Ovary (tissue), 3 donors: Measurements from ENCODE around the gene STRIP1.

Source experiments
- CTCF ChIP-seq, 3 donors: fragments of 450-650 bp in 2 of 3; fragments of 200-600 bp in 1 of 3; IDR thresholded peaks; one replicate each; pipeline versions ENCODE4 v1.5.1 to v1.8.0; 2016 to 2022; ENCODE audit warnings: antibody characterized with exemption in 3 of 3, mild to moderate bottlenecking in 1 of 3
- POLR2A ChIP-seq: fragments of 450-650 bp; IDR thresholded peaks from one replicate; pipeline ENCODE4 v1.6.1; 2017; ENCODE audit warnings: antibody characterized with exemption, mild to moderate bottlenecking, moderate library complexity
- donor health status: DM: no; HTN: no; CAD: no.

- TF ChIP-seq POLR2A, result no peak
- no peak for TF ChIP-seq CTCF (IDR thresholded peaks at IDR 0.05)
These were observed 6.1 kb downstream of the STRIP1 start for GRCh38 chr1:110040548-110040947.
